GM10248 (cell line): Measurements from ENCODE around the gene FAXDC2.

Source experiments
- CTCF ChIA-PET: fragments of 300-600 bp; sonication (Branson Sonifier 250); formaldehyde crosslinking; extraction: SDS; loops from one replicate; lab custom pipeline; 2021; ENCODE audit warnings: antibody characterized with exemption; lab: Yijun Ruan, JAX
- POLR2A ChIA-PET: fragments of 350-650 bp; sonication (Branson Sonifier 250); formaldehyde crosslinking; extraction: SDS; loops from one replicate; lab custom pipeline; 2020; ENCODE audit warnings: antibody characterized with exemption; lab: Yijun Ruan, JAX
- DNase-seq: peaks from one replicate; pipeline ENCODE4 v3.0.0; 2012; ENCODE audit errors: extremely low spot score
- TF ChIP-seq, protein P1 (sequence below): IDR thresholded peaks from 2 replicates; pipeline ENCODE4 v1.5.1; 2012; ENCODE audit warnings: mild to moderate bottlenecking, low read depth; ENCODE audit errors: extremely low read depth, missing control alignments, control extremely low read depth

Gene FAXDC2

DNA sequence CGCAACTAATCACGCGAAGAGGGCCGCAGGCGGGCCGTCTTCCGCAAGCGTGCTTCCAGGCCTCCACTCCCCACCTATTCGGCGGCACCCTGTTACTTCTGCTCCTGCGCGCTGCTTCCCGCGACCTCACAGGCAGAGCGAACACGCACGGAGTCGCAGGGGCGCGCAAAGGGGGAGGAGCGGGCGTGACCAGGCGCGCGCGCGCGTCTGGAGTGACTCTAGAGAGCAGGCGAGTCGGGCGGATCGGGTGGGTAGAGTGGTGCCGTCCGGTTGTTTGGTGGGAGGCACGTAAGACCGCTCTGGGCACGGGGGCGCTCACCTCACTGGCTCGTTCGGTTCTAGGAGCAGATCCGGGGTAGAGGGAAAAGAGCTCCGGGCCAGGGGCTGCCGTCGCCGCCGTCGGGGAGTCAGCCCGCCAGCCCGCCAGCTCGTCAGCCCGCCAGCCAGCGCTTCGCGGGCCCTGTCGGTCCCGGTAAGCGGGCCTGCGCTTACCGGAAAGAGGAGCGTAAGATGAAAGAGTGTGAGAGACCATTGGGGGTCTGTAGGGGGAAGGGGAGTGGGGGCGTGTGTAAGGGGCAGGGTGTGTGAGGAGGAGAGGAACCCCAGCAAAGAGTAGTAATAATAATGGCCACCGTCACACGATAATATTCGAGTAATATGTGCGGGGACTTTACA is 8.0 kb upstream of the FAXDC2 start, which contains the start of gene CNOT8:
Gene CNOT8, plus strand, starts transcription at position 331 of the 675 bp plus-strand sequence. CDS start 4,652 bp downstream, outside the sequence.
- ChIA-PET CTCF (no interaction called here), POLR2A (interaction anchor here (0.6 to 1.2 kb wide), 3 partner anchors 10 to 98 kb away, joined by 3 to 4 read pairs (median 3); no protein-coding TSS in a partner anchor)
- peak; percentile 91 for DNase-seq
- TF ChIP-seq, protein P1, sequence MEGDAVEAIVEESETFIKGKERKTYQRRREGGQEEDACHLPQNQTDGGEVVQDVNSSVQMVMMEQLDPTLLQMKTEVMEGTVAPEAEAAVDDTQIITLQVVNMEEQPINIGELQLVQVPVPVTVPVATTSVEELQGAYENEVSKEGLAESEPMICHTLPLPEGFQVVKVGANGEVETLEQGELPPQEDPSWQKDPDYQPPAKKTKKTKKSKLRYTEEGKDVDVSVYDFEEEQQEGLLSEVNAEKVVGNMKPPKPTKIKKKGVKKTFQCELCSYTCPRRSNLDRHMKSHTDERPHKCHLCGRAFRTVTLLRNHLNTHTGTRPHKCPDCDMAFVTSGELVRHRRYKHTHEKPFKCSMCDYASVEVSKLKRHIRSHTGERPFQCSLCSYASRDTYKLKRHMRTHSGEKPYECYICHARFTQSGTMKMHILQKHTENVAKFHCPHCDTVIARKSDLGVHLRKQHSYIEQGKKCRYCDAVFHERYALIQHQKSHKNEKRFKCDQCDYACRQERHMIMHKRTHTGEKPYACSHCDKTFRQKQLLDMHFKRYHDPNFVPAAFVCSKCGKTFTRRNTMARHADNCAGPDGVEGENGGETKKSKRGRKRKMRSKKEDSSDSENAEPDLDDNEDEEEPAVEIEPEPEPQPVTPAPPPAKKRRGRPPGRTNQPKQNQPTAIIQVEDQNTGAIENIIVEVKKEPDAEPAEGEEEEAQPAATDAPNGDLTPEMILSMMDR = no peak

DNA sequence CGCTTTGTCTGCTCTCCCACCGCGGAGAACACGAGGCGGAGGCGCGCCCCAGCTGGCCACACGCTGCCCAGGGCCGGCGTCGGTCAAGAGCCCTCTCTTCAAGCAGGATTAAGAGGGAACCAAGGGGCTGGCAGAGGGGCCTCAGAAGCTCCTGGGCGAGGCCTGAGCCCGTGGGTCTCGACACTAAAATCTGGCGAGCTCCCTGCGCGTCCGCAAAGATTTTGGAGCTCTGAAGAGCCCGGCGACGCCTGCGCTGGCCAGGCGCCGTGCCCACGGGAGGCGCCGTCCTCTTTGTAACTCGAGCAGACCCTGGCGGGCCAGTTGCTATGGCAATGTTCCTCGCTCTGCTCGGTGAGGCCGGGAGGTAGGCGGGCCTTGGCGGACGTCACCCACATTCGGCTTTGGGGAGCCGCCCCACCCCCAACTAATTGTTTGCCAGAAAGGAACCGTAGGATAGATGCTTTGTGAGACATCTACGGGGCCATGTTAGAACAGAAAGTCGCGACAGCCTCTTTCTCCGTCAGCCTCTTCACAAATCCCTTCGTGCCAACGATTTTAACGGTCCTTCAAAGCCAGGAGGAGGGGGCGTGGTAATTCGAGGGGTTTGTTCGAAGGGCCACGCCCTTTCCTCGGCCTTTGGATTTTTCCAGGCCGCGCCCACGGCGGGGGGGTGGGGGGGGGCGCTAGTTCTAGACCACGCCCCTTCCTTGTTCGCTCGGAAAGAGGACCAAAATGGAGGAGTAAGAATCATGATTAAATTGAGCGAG is 7.3 kb upstream of the FAXDC2 start:
- TF ChIP-seq, protein P1 = no peak
- ChIA-PET POLR2A (interaction anchor here (1.1 to 1.2 kb wide), 2 partner anchors 11 to 98 kb away, joined by 3 to 4 read pairs; no protein-coding TSS in a partner anchor), CTCF (interaction anchor here (1.4 to 1.5 kb wide), 2 partner anchors 10 kb away, joined by 3 to 6 read pairs; no protein-coding TSS in a partner anchor)
- peak; percentile 89 for DNase-seq

DNA sequence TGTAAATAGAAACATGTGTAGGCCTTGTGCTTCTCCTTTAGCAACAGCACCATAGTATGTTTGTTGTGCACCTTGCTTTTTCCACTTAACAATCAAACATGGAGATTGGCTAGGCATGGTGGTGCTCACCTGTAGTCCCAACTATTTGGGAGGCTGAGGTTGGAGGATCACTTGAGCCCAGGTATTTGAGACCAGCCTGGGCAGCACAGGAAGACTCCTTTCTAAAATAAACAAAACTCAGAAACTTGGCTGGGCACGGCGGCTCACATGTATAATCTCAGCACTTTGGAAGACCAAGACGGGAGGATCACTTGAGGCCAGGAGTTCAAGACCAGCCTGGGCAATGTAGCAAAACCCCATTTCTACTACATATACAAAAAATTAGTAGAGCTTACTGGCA is 948 bp upstream of the FAXDC2 start:
- DNase-seq = no peak
- CTCF ChIA-PET = interaction anchor here (1.0 to 1.5 kb wide), 2 partner anchors 9 to 11 kb away, joined by 3 to 5 read pairs; no protein-coding TSS in a partner anchor
- POLR2A ChIA-PET = no interaction called here
- TF ChIP-seq, protein P1 = no peak

DNA sequence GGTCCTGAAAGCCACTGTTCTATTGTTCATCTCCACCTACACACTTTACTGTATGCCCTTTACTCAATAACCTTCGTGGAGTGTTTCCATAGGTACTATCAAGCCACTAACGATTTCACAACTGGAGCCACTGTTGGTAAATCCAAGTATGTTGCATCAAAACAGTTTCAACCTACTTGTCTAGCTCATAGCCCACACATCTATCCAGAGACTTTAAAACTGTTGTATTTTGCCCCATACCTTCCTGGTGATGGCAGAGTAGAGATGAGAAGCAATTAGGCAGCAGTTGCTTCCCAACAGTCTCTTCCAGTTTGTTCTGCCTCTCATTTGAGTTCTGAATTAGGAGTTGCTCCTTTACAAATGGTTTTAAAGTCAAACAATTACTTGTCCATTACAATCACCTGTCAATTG is 607 bp downstream of the FAXDC2 start:
- ChIA-PET CTCF (interaction anchor here (1.4 kb wide), 1 partner anchor 13 kb away, joined by 3 read pairs; no protein-coding TSS in a partner anchor), POLR2A (no interaction called here)

DNA sequence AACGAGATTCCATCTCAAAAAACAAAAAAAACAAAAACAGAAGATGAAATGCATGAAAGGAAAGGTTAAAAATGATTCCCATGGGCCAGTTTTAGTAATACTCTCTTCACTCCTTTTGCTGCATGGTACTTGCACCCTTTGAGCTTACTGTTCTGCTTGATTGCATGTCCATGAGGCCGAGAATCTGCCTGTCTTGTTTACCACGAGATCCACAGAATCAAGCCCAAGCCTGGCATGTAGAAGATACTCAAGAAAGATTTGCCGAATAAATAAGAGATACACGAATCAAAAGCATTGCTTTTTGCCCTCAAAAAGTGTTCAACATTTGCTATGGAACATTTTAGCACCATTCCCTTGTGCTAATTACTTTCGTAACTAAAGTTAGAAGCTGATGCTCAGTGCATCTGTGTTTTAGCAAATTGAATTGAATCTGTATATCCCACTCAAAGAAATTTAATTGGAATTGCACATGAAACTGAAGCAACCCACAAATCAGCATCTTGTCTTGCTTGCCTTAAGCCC is 1.1 kb downstream of the FAXDC2 start:
- TF ChIP-seq, protein P1 = no peak
- ChIA-PET CTCF (interaction anchor here (1.4 kb wide), 1 partner anchor 12 kb away, joined by 3 read pairs; no protein-coding TSS in a partner anchor), POLR2A (no interaction called here)
- no peak for DNase-seq

More for the DNA sequence above, 607 bp downstream of the FAXDC2 start:
- TF ChIP-seq, protein P1 = no peak
- DNase-seq = no peak

DNA sequence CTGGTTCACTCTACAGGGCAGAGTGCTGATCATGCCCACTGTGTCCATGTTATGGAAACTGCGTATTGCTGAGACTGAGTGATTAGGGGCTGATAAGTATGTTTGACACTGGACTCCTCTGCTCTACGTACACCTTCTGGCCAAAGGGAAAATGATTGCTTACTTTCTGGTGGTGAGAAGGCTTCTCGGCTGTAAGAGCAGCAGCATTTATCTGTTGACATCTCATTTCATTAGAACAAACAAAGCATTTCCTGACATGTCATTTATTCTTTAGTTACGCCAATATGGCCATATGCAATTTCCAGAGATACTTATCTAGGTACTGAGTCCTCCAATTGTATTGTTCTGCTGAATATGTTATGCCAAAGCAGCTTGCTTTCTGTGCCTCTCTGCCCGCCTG is 5.6 kb downstream of the FAXDC2 start:
- TF ChIP-seq, protein P1 = no peak
- ChIA-PET POLR2A (no interaction called here), CTCF (interaction anchor here (1.4 kb wide), 1 partner anchor 10 kb away, joined by 4 read pairs; no protein-coding TSS in a partner anchor)
- no peak for DNase-seq
